Measurements from ENCODE around the gene MCOLN2.
"Not testable (repeated sequence)": the region's sequence is repeated elsewhere in the genome, so short reads cannot be mapped to it uniquely, and the experiment has no call there.

Gene MCOLN2

GRCh38 chr1:85019994-85020393 is 23.1 kb upstream of the MCOLN2 start:
- ATAC-seq (ENCODE audit: low read depth) (no peak), DNase-seq (ENCODE audit: low spot score) (no peak)
- H3K27me3 ChIP-seq (ENCODE audit: insufficient read depth, poor library complexity, severe bottlenecking), result no peaks in the 10 kb centered on the region
- no peaks in the 10 kb centered on the region for H3K36me3 ChIP-seq (ENCODE audit: low read depth)
- TF ChIP-seq, protein P1, sequence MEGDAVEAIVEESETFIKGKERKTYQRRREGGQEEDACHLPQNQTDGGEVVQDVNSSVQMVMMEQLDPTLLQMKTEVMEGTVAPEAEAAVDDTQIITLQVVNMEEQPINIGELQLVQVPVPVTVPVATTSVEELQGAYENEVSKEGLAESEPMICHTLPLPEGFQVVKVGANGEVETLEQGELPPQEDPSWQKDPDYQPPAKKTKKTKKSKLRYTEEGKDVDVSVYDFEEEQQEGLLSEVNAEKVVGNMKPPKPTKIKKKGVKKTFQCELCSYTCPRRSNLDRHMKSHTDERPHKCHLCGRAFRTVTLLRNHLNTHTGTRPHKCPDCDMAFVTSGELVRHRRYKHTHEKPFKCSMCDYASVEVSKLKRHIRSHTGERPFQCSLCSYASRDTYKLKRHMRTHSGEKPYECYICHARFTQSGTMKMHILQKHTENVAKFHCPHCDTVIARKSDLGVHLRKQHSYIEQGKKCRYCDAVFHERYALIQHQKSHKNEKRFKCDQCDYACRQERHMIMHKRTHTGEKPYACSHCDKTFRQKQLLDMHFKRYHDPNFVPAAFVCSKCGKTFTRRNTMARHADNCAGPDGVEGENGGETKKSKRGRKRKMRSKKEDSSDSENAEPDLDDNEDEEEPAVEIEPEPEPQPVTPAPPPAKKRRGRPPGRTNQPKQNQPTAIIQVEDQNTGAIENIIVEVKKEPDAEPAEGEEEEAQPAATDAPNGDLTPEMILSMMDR (IDR thresholded peaks at IDR 0.05; ENCODE audit: poor library complexity, severe bottlenecking), result no peak
- no peaks in the 10 kb centered on the region for H3K4me1 ChIP-seq (ENCODE audit: insufficient read depth, poor library complexity, severe bottlenecking)
- H3K27ac ChIP-seq (ENCODE audit: poor library complexity, severe bottlenecking), result no peak overlapping the region
- no peak overlapping the region for H3K4me3 ChIP-seq (ENCODE audit: severe bottlenecking)
- no peaks in the 10 kb centered on the region for H3K9me3 ChIP-seq (ENCODE audit: severe bottlenecking)

- DNase-seq (ENCODE audit: low spot score) (no peak), ATAC-seq (ENCODE audit: low read depth) (no peak)
- TF ChIP-seq, protein P1 (IDR thresholded peaks at IDR 0.05; ENCODE audit: poor library complexity, severe bottlenecking), result no peak
- Histone ChIP-seq H3K36me3 (ENCODE audit: low read depth) (no peaks in the 10 kb centered on the region), H3K4me3 (ENCODE audit: severe bottlenecking) (no peak overlapping the region), H3K4me1 (ENCODE audit: insufficient read depth, poor library complexity, severe bottlenecking) (no peaks in the 10 kb centered on the region), H3K27ac (ENCODE audit: poor library complexity, severe bottlenecking) (no peak overlapping the region), H3K27me3 (ENCODE audit: insufficient read depth, poor library complexity, severe bottlenecking) (no peaks in the 10 kb centered on the region), H3K9me3 (ENCODE audit: severe bottlenecking) (no peaks in the 10 kb centered on the region)
These were observed 18.9 kb upstream of the MCOLN2 start for GRCh38 chr1:85015826-85016225.

DNA sequence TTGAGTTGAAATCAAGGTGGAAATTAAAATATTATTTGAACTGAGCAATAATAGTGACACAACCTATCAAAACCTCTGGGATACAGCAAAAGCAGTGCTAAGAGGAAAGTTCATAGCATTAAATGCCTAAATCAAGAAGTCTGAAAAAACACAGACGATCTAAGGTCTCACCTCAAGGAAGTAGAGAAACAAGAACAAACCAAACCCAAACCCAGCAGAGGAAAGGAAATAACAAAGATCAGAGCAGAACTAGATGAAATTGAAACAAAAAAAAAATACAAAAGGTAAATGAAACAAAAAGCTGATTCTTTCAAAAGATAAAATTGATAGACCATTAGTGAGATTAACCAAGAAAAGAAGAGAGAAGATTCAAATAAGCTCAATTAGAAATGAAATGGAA is 8.7 kb upstream of the MCOLN2 start:
- not testable (repeated sequence) for H3K4me1 ChIP-seq (ENCODE audit: insufficient read depth, poor library complexity, severe bottlenecking); DNase-seq (ENCODE audit: low spot score); ATAC-seq (ENCODE audit: low read depth); H3K4me3 ChIP-seq (ENCODE audit: severe bottlenecking); H3K27ac ChIP-seq (ENCODE audit: poor library complexity, severe bottlenecking); H3K36me3 ChIP-seq (ENCODE audit: low read depth); H3K9me3 ChIP-seq (ENCODE audit: severe bottlenecking)
- peaks cover 11% of the 10 kb centered on the region for H3K27me3 ChIP-seq (ENCODE audit: insufficient read depth, poor library complexity, severe bottlenecking)

- Histone ChIP-seq H3K4me1 (ENCODE audit: insufficient read depth, poor library complexity, severe bottlenecking) (no peaks in the 10 kb centered on the region), H3K36me3 (ENCODE audit: low read depth) (no peaks in the 10 kb centered on the region), H3K27ac (ENCODE audit: poor library complexity, severe bottlenecking) (no peak overlapping the region), H3K9me3 (ENCODE audit: severe bottlenecking) (no peaks in the 10 kb centered on the region), H3K4me3 (ENCODE audit: severe bottlenecking) (no peak overlapping the region), H3K27me3 (ENCODE audit: insufficient read depth, poor library complexity, severe bottlenecking) (peaks cover 42% of the 10 kb centered on the region)
- ATAC-seq (ENCODE audit: low read depth) (no peak), DNase-seq (ENCODE audit: low spot score) (no peak)
- TF ChIP-seq, protein P1 (IDR thresholded peaks at IDR 0.05; ENCODE audit: poor library complexity, severe bottlenecking), result no peak
These were observed 4.8 kb upstream of the MCOLN2 start for GRCh38 chr1:85001742-85002141.

DNA sequence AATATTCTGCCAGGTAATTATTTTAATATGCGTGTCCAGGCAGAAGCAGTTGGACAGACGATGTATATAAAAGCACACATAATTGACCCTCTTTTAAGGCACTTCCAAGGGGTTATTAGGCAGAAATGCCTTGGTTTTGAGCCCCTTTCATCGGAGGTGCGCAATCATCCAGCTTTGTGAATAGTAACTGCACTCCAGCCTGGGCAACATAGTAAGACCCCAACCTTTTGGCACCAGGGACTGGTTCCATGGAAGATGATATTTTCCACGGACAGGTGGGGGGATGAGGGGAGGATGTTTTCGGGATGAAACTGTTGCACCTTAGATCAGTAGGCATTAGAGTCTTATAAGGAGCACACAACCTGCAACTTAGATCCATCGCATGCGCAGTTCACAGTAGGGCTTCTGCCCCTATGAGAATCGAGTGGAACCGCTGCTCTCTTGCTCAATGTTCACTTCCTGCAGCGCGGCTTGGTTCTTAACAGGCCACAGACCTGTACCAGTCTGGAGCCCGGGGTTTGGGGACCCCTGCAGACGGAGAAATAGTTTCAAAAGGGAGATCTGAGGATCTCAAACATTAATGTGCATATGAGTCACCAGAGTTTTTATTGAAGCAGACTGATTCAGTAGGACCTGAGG is 1.8 kb upstream of the MCOLN2 start:
- Histone ChIP-seq H3K36me3 (ENCODE audit: low read depth) (no peaks in the 10 kb centered on the region), H3K4me3 (ENCODE audit: severe bottlenecking) (no peak overlapping the region), H3K27me3 (ENCODE audit: insufficient read depth, poor library complexity, severe bottlenecking) (peaks cover 42% of the 10 kb centered on the region), H3K4me1 (ENCODE audit: insufficient read depth, poor library complexity, severe bottlenecking) (no peaks in the 10 kb centered on the region), H3K27ac (ENCODE audit: poor library complexity, severe bottlenecking) (no peak overlapping the region), H3K9me3 (ENCODE audit: severe bottlenecking) (no peaks in the 10 kb centered on the region)
- DNase-seq (ENCODE audit: low spot score) (no peak), ATAC-seq (ENCODE audit: low read depth) (no peak)
- TF ChIP-seq, protein P1 (IDR thresholded peaks at IDR 0.05; ENCODE audit: poor library complexity, severe bottlenecking), result no peak

Data from RWPE2 (cell line).